Bronchial epithelial cell (primary cell): ENCODE measurements around the gene SAMD4A. TPM values are rescaled to one million over a fixed set of nuclear protein-coding genes. Genes with fewer than 3 reads are reported as not detected.

ENCODE experiments used
- DNase-seq: peaks from one replicate; pipeline ENCODE4 v3.0.0-alpha.2; 2010; ENCODE audit warnings: low read depth
- FAIRE-seq: peaks from 2 replicates; lab custom pipeline; 2011; peaks lifted over from hg19 to GRCh38; lab: Jason Lieb, UNC
- H3K27me3 ChIP-seq: 2 replicates; pipeline ENCODE4 v1.5.1; 2011; ENCODE audit warnings: low read length; ENCODE audit not compliant: control insufficient read depth, insufficient read depth
- H3K36me3 ChIP-seq: 2 replicates; pipeline ENCODE4 v1.5.1; 2011; ENCODE audit warnings: low read length; ENCODE audit not compliant: control insufficient read depth, insufficient read depth
- H3K4me3 ChIP-seq: 2 replicates; pipeline ENCODE4 v1.5.1; 2011; ENCODE audit warnings: mild to moderate bottlenecking, low read depth, low read length, control low read depth
- CTCF ChIP-seq: IDR thresholded peaks from 2 replicates; pipeline ENCODE4 v1.5.1; 2011; ENCODE audit warnings: mild to moderate bottlenecking, moderate library complexity, low read length, control low read depth, inconsistent platforms; ENCODE audit not compliant: insufficient read depth, severe bottlenecking
- total RNA-seq: library from RNA; depleted of rRNA; stranded (reverse); fragments of >200 nt; gene quantifications from 2 replicates; pipeline ENCODE4 v1.2.1, GENCODE V29; 2014

SAMD4A gene
- total RNA-seq, 1 donor from 2014 or later = 13.4 TPM

GRCh38 chr14:54828037-54828436 lies 261.1 kb downstream of the SAMD4A start:
- no peak for TF ChIP-seq CTCF
- DNase-seq (no peak), FAIRE-seq (no peak)

DNA sequence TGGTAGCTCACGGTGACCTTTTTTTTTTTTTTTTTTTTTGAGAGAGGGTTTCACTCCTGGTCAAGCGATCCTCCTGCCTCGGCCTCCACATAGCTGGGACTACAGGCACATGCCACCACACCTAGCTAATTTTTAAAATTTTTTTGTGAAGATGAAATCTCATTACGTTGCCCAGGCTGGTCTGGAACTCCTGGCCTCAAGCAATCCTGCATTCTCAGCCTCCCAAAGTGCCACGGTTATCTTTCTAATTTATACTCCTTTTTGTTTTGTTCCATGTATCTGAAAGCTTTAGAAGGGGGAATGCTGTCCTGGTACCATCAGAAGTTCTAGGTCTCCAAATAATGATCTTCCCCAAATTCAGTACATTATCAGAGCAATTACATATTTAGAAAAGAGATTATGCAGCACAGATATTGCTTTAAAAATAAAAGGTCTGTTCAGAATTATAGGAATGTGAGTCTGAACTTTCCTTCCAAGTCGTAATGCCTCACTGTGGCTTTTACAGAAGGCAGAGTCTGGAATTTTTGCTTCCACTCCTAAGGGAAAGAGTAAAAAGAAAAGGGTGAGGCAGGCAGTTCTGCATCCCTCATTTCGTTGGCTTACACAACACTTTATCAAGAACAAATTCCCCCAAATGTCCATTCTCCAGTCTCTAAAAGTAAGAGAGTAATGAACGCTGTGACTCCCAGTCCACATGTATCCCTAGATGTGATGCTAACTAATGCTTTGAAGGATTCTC lies 262.7 kb downstream of the SAMD4A start:
- no peaks in the 10 kb centered on the region for H3K27me3 ChIP-seq
- DNase-seq (no peak), FAIRE-seq (no peak)
- no peak overlapping the region for H3K4me3 ChIP-seq
- no peak for TF ChIP-seq CTCF
- no peaks in the 10 kb centered on the region for H3K36me3 ChIP-seq

More at GRCh38 chr14:54828037-54828436, 261.1 kb downstream of the SAMD4A start:
- Histone ChIP-seq H3K36me3 (no peaks in the 10 kb centered on the region), H3K27me3 (no peaks in the 10 kb centered on the region), H3K4me3 (no peak overlapping the region)

DNA sequence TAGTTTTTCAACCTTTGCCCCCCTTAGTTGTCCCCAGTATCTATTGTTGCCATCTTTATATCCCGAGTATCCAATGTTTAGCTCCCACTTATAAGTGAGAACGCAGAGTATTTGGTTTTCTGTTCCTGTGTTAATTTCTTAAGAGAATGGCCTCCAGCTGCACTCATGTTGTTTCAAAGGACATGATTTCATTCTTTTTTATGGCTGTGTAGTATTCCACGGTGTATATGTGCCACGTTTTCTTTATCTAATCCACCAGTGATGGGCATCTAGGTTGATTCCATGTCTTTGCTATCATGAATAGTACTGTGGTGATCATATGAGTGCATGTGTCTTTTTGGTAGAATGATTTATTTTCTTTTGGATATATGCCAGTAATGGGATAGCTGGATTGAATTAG lies 263.7 kb downstream of the SAMD4A start:
- no peak overlapping the region for H3K4me3 ChIP-seq
- DNase-seq = no peak
- H3K27me3 ChIP-seq = no peaks in the 10 kb centered on the region
- H3K36me3 ChIP-seq = no peaks in the 10 kb centered on the region
- FAIRE-seq = no peak
- no peak for TF ChIP-seq CTCF

DNA sequence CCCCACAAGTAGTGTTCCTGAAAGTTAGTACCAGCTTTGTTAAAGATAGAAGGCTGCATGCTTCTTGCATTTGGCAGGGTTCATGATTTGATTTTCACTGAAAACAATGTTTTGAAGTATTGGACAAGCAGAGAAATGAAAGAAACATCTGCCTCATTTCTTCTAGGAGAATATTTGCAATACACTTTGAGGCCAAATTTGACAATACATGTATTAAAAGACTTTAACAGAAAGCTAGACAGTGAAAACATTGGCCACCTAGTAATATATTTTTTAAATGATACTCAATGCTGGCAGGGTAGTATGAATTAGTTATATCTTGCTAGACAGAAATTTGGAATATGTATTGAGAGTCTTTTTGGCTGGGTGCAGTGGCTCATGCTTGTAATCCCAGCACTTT lies 267.2 kb downstream of the SAMD4A start:
- no peak for DNase-seq
- no peaks in the 10 kb centered on the region for H3K27me3 ChIP-seq
- no peaks in the 10 kb centered on the region for H3K36me3 ChIP-seq
- FAIRE-seq = no peak
- H3K4me3 ChIP-seq = no peak overlapping the region
- TF ChIP-seq CTCF = no peak

DNA sequence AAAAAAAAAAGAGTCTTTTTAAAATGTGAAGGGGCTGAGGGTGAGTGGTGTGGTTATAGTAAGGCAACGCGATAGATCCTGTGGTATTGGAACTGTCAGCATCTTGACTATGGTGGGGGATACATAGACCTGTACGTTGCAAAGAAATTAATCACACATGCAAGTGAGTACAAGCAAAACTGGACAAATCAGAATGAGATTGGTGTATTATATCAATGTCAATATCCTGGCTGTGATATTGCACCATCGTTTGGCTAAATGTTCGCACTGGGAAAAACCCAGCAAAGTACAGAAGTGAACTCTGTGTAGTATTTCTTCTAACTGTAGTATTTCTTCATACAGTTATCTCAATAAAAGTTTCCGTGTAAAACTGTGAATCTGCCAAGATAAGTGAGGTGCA lies 267.8 kb downstream of the SAMD4A start:
- FAIRE-seq = no peak
- no peaks in the 10 kb centered on the region for H3K36me3 ChIP-seq
- H3K27me3 ChIP-seq = no peaks in the 10 kb centered on the region
- H3K4me3 ChIP-seq = no peak overlapping the region
- peak; percentile 75 for DNase-seq
- no peak for TF ChIP-seq CTCF

GRCh38 chr14:54836231-54836630 lies 269.3 kb downstream of the SAMD4A start:
- DNase-seq (no peak), FAIRE-seq (no peak)

More at GRCh38 chr14:54836231-54836630, 269.3 kb downstream of the SAMD4A start:
- no peaks in the 10 kb centered on the region for H3K36me3 ChIP-seq
- no peaks in the 10 kb centered on the region for H3K27me3 ChIP-seq
- H3K4me3 ChIP-seq = no peak overlapping the region
- no peak for TF ChIP-seq CTCF
